ENCODE results near the gene ANXA4. TPM values are rescaled to one million over a fixed set of nuclear protein-coding genes. Genes with fewer than 3 reads are reported as not detected.

ANXA4 gene
- total RNA-seq, 4 donors from 2014 or later: 106 to 216 (median 156) TPM

GRCh38 chr2:69776886-69777785, 35.2 kb downstream of the ANXA4 start:
- H3K4me1 ChIP-seq: peaks cover 0 to 32% (median 4%) of the 10 kb centered on the region in 4 donors
- no peak for TF ChIP-seq CTCF (IDR thresholded peaks at IDR 0.05)
- peak overlapping the region in 1 of 4 donors; percentile 27 for H3K27ac ChIP-seq
- DNase-seq: no peak
- H3K9me3 ChIP-seq: no peaks in the 10 kb centered on the region
- H3K36me3 ChIP-seq: no peaks in the 10 kb centered on the region
- H3K27me3 ChIP-seq: no peaks in the 10 kb centered on the region
- no peak overlapping the region for H3K4me3 ChIP-seq

- TF ChIP-seq CTCF (IDR thresholded peaks at IDR 0.05) (no peak), POLR2A (IDR thresholded peaks at IDR 0.05) (no peak)
- no peaks in the 10 kb centered on the region for H3K27me3 ChIP-seq
- DNase-seq: no peak
- no peaks in the 10 kb centered on the region for H3K36me3 ChIP-seq
- peak overlapping the region in 2 of 4 donors; percentile 27 to 75 for H3K27ac ChIP-seq
- peaks cover 0 to 32% (median 4%) of the 10 kb centered on the region in 4 donors for H3K4me1 ChIP-seq
- no peaks in the 10 kb centered on the region for H3K9me3 ChIP-seq
- no peak overlapping the region for H3K4me3 ChIP-seq
These were observed 35.8 kb downstream of the ANXA4 start for GRCh38 chr2:69777786-69778105.

GRCh38 chr2:69779258-69780001, 37.5 kb downstream of the ANXA4 start:
- H3K4me1 ChIP-seq: peaks cover 0 to 32% (median 4%) of the 10 kb centered on the region in 4 donors
- no peaks in the 10 kb centered on the region for H3K36me3 ChIP-seq
- DNase-seq: peak in 2 of 3 donors; percentile 55 to 66
- no peaks in the 10 kb centered on the region for H3K9me3 ChIP-seq
- peak overlapping the region in 3 of 4 donors; percentile 41 to 85 (median 75) for H3K27ac ChIP-seq
- TF ChIP-seq POLR2A (IDR thresholded peaks at IDR 0.05) (no peak), CTCF (IDR thresholded peaks at IDR 0.05) (no peak)
- H3K4me3 ChIP-seq: no peak overlapping the region
- no peaks in the 10 kb centered on the region for H3K27me3 ChIP-seq

- no peak for DNase-seq
- H3K36me3 ChIP-seq: peaks cover 0 to 11% (median 0%) of the 10 kb centered on the region in 3 donors
- H3K4me3 ChIP-seq: peak overlapping the region in 1 of 4 donors; percentile 18
- TF ChIP-seq CTCF (IDR thresholded peaks at IDR 0.05) (no peak), POLR2A (IDR thresholded peaks at IDR 0.05) (no peak)
- H3K4me1 ChIP-seq: peaks cover 0 to 21% (median 0%) of the 10 kb centered on the region in 4 donors
- H3K27me3 ChIP-seq: no peaks in the 10 kb centered on the region
- H3K27ac ChIP-seq: peak overlapping the region in 3 of 4 donors; percentile 41 to 85 (median 75)
- H3K9me3 ChIP-seq: no peaks in the 10 kb centered on the region
These were observed 39.0 kb downstream of the ANXA4 start for GRCh38 chr2:69780921-69781320.

GRCh38 chr2:69781321-69782248, 39.7 kb downstream of the ANXA4 start:
- DNase-seq: peak in 1 of 3 donors; percentile 76
- Histone ChIP-seq H3K27me3 (no peaks in the 10 kb centered on the region), H3K36me3 (peaks cover 0 to 14% (median 0%) of the 10 kb centered on the region in 3 donors), H3K9me3 (no peaks in the 10 kb centered on the region), H3K4me1 (peaks cover 0 to 21% (median 0%) of the 10 kb centered on the region in 4 donors), H3K27ac (peak overlapping the region in 3 of 4 donors; percentile 52 to 85 (median 75)), H3K4me3 (no peak overlapping the region)
- TF ChIP-seq POLR2A (IDR thresholded peaks at IDR 0.05) (no peak), CTCF (IDR thresholded peaks at IDR 0.05) (no peak)
